Measurements from ENCODE around the gene PCDHGA10.
A peak's percentile ranks its signal among the peaks of the same experiment; 100 is the strongest.
"Not testable (repeated sequence)": the region's sequence is repeated elsewhere in the genome, so short reads cannot be mapped to it uniquely, and the experiment has no call there.

PCDHGA10 gene

DNA sequence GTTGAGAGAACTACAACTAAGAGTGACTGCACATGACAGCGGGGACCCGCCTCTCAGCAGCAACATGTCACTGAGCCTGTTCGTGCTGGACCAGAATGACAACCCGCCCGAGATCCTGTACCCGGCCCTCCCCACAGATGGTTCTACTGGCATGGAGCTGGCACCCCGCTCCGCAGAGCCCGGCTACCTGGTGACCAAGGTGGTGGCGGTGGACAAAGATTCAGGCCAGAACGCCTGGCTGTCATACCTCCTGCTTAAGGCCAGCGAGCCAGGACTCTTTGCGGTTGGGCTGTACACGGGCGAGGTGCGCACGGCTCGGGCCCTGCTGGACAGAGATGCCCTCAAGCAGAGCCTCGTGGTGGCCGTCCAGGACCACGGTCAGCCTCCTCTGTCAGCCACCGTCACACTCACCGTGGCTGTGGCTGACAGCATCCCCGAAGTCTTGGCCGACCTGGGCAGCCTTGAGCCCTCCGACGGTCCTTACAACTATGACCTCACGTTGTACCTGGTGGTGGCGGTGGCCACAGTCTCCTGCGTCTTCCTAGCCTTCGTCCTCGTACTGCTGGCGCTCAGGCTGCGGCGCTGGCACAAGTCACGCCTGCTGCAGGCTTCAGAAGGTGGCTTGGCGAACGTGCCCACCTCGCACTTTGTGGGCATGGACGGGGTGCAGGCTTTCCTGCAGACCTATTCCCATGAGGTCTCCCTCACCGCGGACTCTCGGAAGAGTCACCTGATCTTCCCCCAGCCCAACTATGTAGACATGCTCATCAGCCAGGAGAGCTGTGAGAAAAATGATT, 28.1 kb upstream of the PCDHGA10 start:
- TF ChIP-seq ARNT (IDR thresholded peaks at IDR 0.05) (no peak), NFRKB (IDR thresholded peaks at IDR 0.05) (no peak), FOXM1 (IDR thresholded peaks at IDR 0.05; ENCODE audit: borderline replicate concordance) (no peak), BHLHE40 (IDR thresholded peaks at IDR 0.05; ENCODE audit: borderline replicate concordance) (no peak), FOXA1 (IDR thresholded peaks at IDR 0.05) (no peak), ZNF384 (IDR thresholded peaks at IDR 0.05) (no peak)
- no peak for DNase-seq (ENCODE audit: extremely low spot score)
- CTCF ChIA-PET, result no interaction called here
- POLR2A ChIA-PET, result no interaction called here

DNA sequence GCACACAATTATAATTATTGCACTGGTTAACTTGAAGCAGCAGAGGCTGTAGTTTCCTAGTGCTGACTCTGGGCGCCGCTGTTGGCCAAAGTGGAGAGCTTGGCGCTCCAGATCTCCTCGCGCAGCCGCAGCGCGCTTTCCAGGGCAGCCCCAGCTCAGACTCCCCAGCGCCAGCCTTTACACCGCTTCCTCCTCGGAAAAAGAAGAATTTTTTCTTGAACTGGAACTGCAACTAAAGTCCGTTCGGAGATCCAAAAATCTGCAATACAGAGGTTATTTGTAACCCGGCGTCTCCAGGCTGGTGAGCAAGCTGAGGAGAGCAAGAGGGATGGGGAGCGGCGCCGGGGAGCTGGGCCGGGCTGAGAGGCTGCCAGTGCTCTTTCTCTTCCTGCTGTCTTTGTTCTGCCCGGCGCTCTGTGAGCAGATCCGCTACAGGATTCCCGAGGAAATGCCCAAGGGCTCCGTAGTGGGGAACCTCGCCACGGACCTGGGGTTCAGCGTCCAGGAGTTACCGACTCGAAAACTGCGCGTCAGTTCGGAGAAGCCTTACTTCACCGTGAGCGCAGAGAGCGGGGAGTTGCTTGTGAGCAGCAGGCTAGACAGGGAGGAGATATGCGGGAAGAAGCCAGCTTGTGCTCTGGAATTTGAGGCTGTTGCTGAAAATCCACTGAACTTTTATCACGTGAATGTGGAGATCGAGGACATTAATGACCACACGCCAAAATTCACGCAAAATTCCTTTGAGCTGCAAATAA, 25.1 kb upstream of the PCDHGA10 start, which contains the start of gene PCDHGB4:
Gene PCDHGB4, plus strand, starts transcription at position 142 of the 755 bp plus-strand sequence. Its CDS starts 187 bp downstream, at position 329.
- DNase-seq (ENCODE audit: extremely low spot score); POLR2A ChIA-PET: not testable (repeated sequence)
- CTCF ChIA-PET, result interaction anchor here (0.6 kb wide), 1 partner anchor 132 kb away, joined by 3 read pairs; no protein-coding TSS in a partner anchor

DNA sequence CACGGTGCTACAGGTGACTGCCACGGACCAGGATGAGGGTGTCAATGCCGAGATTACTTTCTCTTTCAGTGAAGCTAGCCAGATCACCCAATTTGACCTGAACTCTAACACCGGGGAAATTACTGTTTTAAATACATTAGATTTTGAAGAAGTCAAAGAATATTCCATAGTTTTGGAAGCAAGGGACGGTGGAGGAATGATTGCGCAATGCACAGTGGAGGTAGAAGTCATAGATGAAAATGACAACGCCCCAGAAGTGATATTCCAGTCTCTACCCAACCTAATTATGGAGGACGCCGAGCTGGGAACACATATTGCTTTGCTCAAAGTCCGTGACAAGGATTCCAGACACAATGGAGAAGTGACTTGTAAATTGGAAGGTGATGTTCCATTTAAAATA, 24.1 kb upstream of the PCDHGA10 start:
- no peak for DNase-seq (ENCODE audit: extremely low spot score)
- CTCF ChIA-PET, result no interaction called here
- POLR2A ChIA-PET, result no interaction called here
- TF ChIP-seq ZNF384 (IDR thresholded peaks at IDR 0.05) (no peak), L3MBTL2 (conservative IDR thresholded peaks at IDR 0.05) (no peak), FOXA1 (IDR thresholded peaks at IDR 0.05) (no peak), NFRKB (IDR thresholded peaks at IDR 0.05) (no peak), ARNT (IDR thresholded peaks at IDR 0.05) (no peak), HDGF (IDR thresholded peaks at IDR 0.05; ENCODE audit: borderline replicate concordance) (no peak), SUZ12 (IDR thresholded peaks at IDR 0.05) (no peak), ELF4 (IDR thresholded peaks at IDR 0.05) (no peak), CTBP1 (IDR thresholded peaks at IDR 0.05; ENCODE audit: borderline replicate concordance) (no peak), BHLHE40 (IDR thresholded peaks at IDR 0.05; ENCODE audit: borderline replicate concordance) (no peak), LEF1 (IDR thresholded peaks at IDR 0.05; ENCODE audit: borderline replicate concordance) (no peak), FOXM1 (IDR thresholded peaks at IDR 0.05; ENCODE audit: borderline replicate concordance) (no peak), TARDBP (IDR thresholded peaks at IDR 0.05) (no peak), SP1 (IDR thresholded peaks at IDR 0.05) (no peak), FOXK2 (IDR thresholded peaks at IDR 0.05) (no peak)
- TF ChIP-seq, protein P1, sequence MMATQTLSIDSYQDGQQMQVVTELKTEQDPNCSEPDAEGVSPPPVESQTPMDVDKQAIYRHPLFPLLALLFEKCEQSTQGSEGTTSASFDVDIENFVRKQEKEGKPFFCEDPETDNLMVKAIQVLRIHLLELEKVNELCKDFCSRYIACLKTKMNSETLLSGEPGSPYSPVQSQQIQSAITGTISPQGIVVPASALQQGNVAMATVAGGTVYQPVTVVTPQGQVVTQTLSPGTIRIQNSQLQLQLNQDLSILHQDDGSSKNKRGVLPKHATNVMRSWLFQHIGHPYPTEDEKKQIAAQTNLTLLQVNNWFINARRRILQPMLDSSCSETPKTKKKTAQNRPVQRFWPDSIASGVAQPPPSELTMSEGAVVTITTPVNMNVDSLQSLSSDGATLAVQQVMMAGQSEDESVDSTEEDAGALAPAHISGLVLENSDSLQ (IDR thresholded peaks at IDR 0.05), result no peak

DNA sequence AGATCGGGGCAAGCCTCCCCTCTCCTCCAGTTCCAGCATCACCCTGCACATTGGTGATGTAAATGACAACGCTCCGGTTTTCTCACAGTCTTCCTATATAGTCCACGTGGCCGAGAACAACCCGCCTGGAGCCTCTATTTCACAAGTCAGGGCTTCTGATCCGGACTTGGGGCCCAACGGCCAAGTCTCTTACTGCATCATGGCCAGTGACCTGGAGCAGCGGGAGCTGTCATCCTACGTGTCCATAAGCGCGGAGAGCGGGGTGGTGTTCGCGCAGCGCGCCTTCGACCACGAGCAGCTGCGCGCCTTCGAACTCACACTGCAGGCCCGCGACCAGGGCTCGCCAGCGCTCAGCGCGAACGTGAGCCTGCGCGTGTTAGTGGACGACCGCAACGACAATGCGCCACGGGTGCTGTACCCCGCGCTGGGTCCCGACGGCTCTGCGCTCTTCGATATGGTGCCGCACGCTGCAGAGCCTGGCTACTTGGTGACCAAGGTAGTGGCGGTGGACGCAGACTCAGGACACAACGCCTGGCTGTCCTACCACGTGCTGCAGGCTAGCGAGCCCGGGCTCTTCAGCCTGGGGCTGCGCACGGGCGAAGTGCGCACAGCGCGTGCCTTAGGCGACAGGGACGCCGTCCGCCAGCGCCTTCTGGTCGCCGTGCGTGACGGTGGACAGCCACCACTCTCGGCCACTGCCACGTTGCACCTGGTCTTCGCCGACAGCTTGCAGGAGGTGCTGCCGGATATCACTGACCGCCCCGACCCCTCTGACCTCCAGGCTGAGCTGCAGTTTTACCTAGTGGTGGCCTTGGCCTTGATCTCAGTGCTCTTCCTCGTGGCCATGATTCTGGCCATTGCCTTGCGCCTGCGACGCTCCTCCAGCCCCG, 23.4 kb upstream of the PCDHGA10 start:
- POLR2A ChIA-PET, result no interaction called here
- TF ChIP-seq ARNT (IDR thresholded peaks at IDR 0.05) (no peak), TARDBP (IDR thresholded peaks at IDR 0.05) (no peak), BHLHE40 (IDR thresholded peaks at IDR 0.05; ENCODE audit: borderline replicate concordance) (no peak), ELF4 (IDR thresholded peaks at IDR 0.05) (no peak), SP1 (IDR thresholded peaks at IDR 0.05) (no peak), FOXA1 (IDR thresholded peaks at IDR 0.05) (no peak)
- CTCF ChIA-PET, result interaction anchor here (0.6 kb wide), 2 partner anchors 59 to 155 kb away, joined by 3 read pairs; partner anchors contain the start of gene PCDHGA1
- no peak for DNase-seq (ENCODE audit: extremely low spot score)

DNA sequence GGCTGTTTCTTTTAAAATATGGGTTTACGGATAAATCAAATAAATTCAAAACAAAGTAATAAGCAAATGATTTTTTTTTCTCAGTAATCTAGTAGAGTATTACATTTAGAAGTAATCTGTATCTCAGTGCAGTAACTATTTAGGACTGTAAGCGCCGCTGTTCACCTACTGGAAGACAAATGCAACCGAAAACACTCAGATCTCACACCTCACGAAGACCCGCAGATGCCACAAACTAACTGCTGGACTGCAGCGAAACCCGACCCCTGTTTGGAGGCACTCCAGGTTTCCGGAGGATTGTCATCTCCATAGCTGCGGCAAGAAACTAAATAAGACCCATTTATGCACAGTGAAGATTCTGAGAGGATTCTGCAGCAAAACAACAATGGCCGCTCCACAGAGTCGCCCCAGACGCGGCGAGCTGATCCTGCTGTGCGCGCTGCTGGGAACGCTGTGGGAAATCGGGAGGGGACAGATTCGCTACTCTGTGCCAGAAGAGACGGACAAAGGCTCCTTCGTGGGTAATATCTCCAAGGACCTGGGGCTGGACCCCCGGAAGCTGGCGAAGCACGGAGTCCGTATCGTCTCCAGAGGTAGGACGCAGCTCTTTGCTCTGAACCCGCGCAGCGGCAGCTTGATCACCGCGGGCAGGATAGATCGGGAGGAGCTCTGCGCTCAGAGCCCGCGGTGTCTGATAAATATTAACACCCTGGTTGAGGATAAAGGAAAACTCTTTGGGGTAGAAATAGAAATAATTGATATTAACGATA, 20.2 kb upstream of the PCDHGA10 start, which contains the start of gene PCDHGA8:
Gene PCDHGA8, plus strand, starts transcription at position 205 of the 770 bp plus-strand sequence. Its CDS starts 181 bp downstream, at position 386.
- TF ChIP-seq L3MBTL2 (conservative IDR thresholded peaks at IDR 0.05) (peak; percentile 59; the same call in 1 of the 2 replicates), NFRKB (IDR thresholded peaks at IDR 0.05) (no peak)
- ChIA-PET POLR2A (no interaction called here), CTCF (no interaction called here)
- no peak for DNase-seq (ENCODE audit: extremely low spot score)

DNA sequence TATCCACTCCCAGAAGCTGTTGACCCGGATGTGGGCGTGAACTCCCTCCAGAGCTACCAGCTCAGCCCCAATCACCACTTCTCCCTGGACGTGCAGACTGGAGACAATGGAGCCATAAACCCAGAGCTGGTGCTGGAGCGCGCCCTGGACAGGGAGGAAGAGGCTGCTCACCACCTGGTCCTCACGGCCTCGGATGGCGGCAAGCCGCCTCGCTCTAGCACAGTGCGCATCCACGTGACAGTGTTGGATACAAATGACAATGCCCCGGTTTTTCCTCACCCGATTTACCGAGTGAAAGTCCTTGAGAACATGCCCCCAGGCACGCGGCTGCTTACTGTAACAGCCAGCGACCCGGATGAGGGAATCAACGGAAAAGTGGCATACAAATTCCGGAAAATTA, 19.5 kb upstream of the PCDHGA10 start:
- ChIA-PET POLR2A (no interaction called here), CTCF (no interaction called here)
- no peak for DNase-seq (ENCODE audit: extremely low spot score)
- TF ChIP-seq L3MBTL2 (conservative IDR thresholded peaks at IDR 0.05), result no peak
- TF ChIP-seq TARDBP (IDR thresholded peaks at IDR 0.05), result no peak
- TF ChIP-seq CTBP1 (IDR thresholded peaks at IDR 0.05; ENCODE audit: borderline replicate concordance), result no peak
- no peak for TF ChIP-seq BHLHE40 (IDR thresholded peaks at IDR 0.05; ENCODE audit: borderline replicate concordance)
- TF ChIP-seq ARNT (IDR thresholded peaks at IDR 0.05), result no peak
- TF ChIP-seq ELF4 (IDR thresholded peaks at IDR 0.05), result no peak
- TF ChIP-seq SUZ12 (IDR thresholded peaks at IDR 0.05), result no peak
- TF ChIP-seq, protein P1 (IDR thresholded peaks at IDR 0.05), result no peak
- no peak for TF ChIP-seq LEF1 (IDR thresholded peaks at IDR 0.05; ENCODE audit: borderline replicate concordance)
- TF ChIP-seq FOXK2 (IDR thresholded peaks at IDR 0.05), result no peak
- no peak for TF ChIP-seq SP1 (IDR thresholded peaks at IDR 0.05)
- TF ChIP-seq HDGF (IDR thresholded peaks at IDR 0.05; ENCODE audit: borderline replicate concordance), result no peak
- TF ChIP-seq FOXA1 (IDR thresholded peaks at IDR 0.05), result no peak
- TF ChIP-seq NFRKB (IDR thresholded peaks at IDR 0.05), result no peak
- no peak for TF ChIP-seq FOXM1 (IDR thresholded peaks at IDR 0.05; ENCODE audit: borderline replicate concordance)

DNA sequence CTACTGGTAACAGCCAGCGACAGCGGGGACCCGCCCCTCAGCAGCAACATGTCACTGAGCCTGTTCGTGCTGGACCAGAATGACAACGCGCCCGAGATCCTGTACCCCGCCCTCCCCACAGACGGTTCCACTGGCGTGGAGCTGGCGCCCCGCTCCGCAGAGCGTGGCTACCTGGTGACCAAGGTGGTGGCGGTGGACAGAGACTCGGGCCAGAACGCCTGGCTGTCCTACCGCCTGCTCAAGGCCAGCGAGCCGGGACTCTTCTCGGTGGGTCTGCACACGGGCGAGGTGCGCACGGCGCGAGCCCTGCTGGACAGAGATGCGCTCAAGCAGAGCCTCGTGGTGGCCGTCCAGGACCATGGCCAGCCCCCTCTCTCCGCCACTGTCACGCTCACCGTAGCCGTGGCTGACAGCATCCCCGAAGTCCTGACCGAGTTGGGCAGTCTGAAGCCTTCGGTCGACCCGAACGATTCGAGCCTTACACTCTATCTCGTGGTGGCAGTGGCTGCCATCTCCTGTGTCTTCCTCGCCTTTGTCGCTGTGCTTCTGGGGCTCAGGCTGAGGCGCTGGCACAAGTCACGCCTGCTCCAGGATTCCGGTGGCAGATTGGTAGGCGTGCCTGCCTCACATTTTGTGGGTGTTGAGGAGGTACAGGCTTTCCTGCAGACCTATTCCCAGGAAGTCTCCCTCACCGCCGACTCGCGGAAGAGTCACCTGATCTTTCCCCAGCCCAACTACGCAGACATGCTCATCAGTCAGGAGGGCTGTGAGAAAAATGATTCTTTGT, 18.2 kb upstream of the PCDHGA10 start:
- POLR2A ChIA-PET; DNase-seq (ENCODE audit: extremely low spot score); CTCF ChIA-PET: not testable (repeated sequence)

DNA sequence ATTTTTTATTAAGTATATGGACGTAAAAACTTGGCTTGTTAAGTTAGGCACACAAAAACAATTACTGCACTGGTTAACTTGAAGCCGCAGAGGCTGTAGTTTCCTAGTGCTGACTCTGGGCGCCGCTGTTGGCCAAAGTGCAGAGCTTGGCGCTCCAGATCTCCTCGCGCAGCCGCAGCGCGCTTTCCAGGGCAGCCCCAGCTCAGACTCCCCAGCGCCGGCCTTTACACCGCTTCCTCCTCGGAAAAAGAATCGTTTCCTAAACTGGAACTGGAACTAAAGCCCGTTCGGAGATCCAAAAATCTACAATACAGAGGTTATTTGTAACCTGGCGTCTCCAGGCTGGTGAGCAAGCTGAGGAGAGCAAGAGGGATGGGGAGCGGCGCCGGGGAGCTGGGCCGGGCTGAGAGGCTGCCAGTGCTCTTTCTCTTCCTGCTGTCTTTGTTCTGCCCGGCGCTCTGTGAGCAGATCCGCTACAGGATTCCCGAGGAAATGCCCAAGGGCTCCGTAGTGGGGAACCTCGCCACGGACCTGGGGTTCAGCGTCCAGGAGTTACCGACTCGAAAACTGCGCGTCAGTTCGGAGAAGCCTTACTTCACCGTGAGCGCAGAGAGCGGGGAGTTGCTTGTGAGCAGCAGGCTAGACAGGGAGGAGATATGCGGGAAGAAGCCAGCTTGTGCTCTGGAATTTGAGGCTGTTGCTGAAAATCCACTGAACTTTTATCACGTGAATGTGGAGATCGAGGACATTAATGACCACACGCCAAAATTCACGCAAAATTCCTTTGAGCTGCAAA, 14.8 kb upstream of the PCDHGA10 start, which contains the start of gene PCDHGB5:
Gene PCDHGB5, plus strand, starts transcription at position 192 of the 796 bp plus-strand sequence. Its CDS starts 181 bp downstream, at position 373.
- DNase-seq (ENCODE audit: extremely low spot score); CTCF ChIA-PET; POLR2A ChIA-PET: not testable (repeated sequence)

Measured in HEK293T (cell line).